Measurements from ENCODE around the gene PLXDC2.

The PLXDC2 gene

GRCh38 chr10:20302033-20302432, 485.8 kb downstream of the PLXDC2 start:
- Mint-ChIP-seq H3K27me3 (ENCODE audit: low read depth) (no peaks in the 10 kb centered on the region), H3K9me3 (peaks cover 27% of the 10 kb centered on the region), H3K36me3 (ENCODE audit: low read depth) (peaks cover 4% of the 10 kb centered on the region), H3K27ac (no peak overlapping the region), H3K4me1 (peaks cover 15% of the 10 kb centered on the region), H3K4me3 (no peak overlapping the region)
- no peak for TF ChIP-seq CTCF (IDR thresholded peaks at IDR 0.05; ENCODE audit: unreplicated experiment in 3 of 3)

GRCh38 chr10:20303453-20304152, 487.4 kb downstream of the PLXDC2 start:
- Mint-ChIP-seq H3K4me1 (peaks cover 15% of the 10 kb centered on the region), H3K27me3 (ENCODE audit: low read depth) (no peaks in the 10 kb centered on the region), H3K36me3 (ENCODE audit: low read depth) (no peaks in the 10 kb centered on the region), H3K9me3 (peaks cover 22% of the 10 kb centered on the region), H3K27ac (no peak overlapping the region), H3K4me3 (no peak overlapping the region)
- TF ChIP-seq CTCF (IDR thresholded peaks at IDR 0.05; ENCODE audit: unreplicated experiment in 3 of 3), result no peak

GRCh38 chr10:20313665-20314064, 497.4 kb downstream of the PLXDC2 start:
- Mint-ChIP-seq H3K36me3 (ENCODE audit: low read depth) (no peaks in the 10 kb centered on the region), H3K27ac (no peak overlapping the region), H3K27me3 (ENCODE audit: low read depth) (no peaks in the 10 kb centered on the region), H3K4me3 (no peak overlapping the region), H3K4me1 (no peaks in the 10 kb centered on the region), H3K9me3 (peaks cover 26% of the 10 kb centered on the region)
- TF ChIP-seq CTCF (IDR thresholded peaks at IDR 0.05; ENCODE audit: unreplicated experiment in 3 of 3), result no peak

- Mint-ChIP-seq H3K27ac (no peak overlapping the region), H3K27me3 (ENCODE audit: low read depth) (no peaks in the 10 kb centered on the region), H3K4me1 (no peaks in the 10 kb centered on the region), H3K4me3 (no peak overlapping the region), H3K9me3 (peaks cover 20% of the 10 kb centered on the region), H3K36me3 (ENCODE audit: low read depth) (no peaks in the 10 kb centered on the region)
- no peak for TF ChIP-seq CTCF (IDR thresholded peaks at IDR 0.05; ENCODE audit: unreplicated experiment in 3 of 3)
Observed at GRCh38 chr10:20314431-20314830, 498.2 kb downstream of the PLXDC2 start.

GRCh38 chr10:20327954-20328353, 511.7 kb downstream of the PLXDC2 start:
- H3K9me3 Mint-ChIP-seq, result peaks cover 3% of the 10 kb centered on the region
- TF ChIP-seq CTCF (IDR thresholded peaks at IDR 0.05; ENCODE audit: unreplicated experiment in 3 of 3), result no peak
- no peak overlapping the region for H3K27ac Mint-ChIP-seq
- no peaks in the 10 kb centered on the region for H3K4me1 Mint-ChIP-seq
- H3K4me3 Mint-ChIP-seq, result no peak overlapping the region
- no peaks in the 10 kb centered on the region for H3K27me3 Mint-ChIP-seq (ENCODE audit: low read depth)
- no peaks in the 10 kb centered on the region for H3K36me3 Mint-ChIP-seq (ENCODE audit: low read depth)

- Mint-ChIP-seq H3K27ac (no peak overlapping the region), H3K9me3 (peaks cover 12% of the 10 kb centered on the region), H3K36me3 (ENCODE audit: low read depth) (no peaks in the 10 kb centered on the region), H3K4me3 (no peak overlapping the region), H3K27me3 (ENCODE audit: low read depth) (no peaks in the 10 kb centered on the region), H3K4me1 (no peaks in the 10 kb centered on the region)
- TF ChIP-seq CTCF (IDR thresholded peaks at IDR 0.05; ENCODE audit: unreplicated experiment in 3 of 3), result no peak
Observed at GRCh38 chr10:20330246-20330645, 514.0 kb downstream of the PLXDC2 start.
